BJ (cell line): ENCODE results near the gene ITGA11. TPM values are rescaled to one million over a fixed set of nuclear protein-coding genes. Genes with fewer than 3 reads are reported as not detected.

ENCODE experiments used
- CTCF ChIA-PET: fragments of 350-600 bp; formaldehyde crosslinking; extraction: SDS; loops from one replicate; lab custom pipeline; 2021; ENCODE audit warnings: antibody characterized with exemption, inconsistent platforms; lab: Yijun Ruan, JAX
- POLR2A ChIA-PET: fragments of 300-600 bp; sonication (Branson Sonifier 250); formaldehyde crosslinking; extraction: SDS; loops from one replicate; lab custom pipeline; 2021; ENCODE audit warnings: antibody characterized with exemption; lab: Charles Lee
- DNase-seq: peaks from one replicate; pipeline ENCODE4 v3.0.0-alpha.2; 2011; ENCODE audit warnings: low read depth
- H3K27me3 ChIP-seq: 2 replicates; pipeline ENCODE4 v1.6.0; 2011; ENCODE audit warnings: low read length; ENCODE audit not compliant: control insufficient read depth, insufficient read depth
- H3K36me3 ChIP-seq: 2 replicates; pipeline ENCODE4 v1.5.1; 2011; ENCODE audit warnings: low read length; ENCODE audit not compliant: control insufficient read depth, insufficient read depth
- H3K4me3 ChIP-seq: 2 replicates; pipeline ENCODE4 v1.5.1; 2011; ENCODE audit warnings: low read depth, mild to moderate bottlenecking, control low read depth, low read length
- polyA plus RNA-seq: library from polyadenylated mRNA; depleted of rRNA; stranded (reverse); fragments of >200 nt; gene quantifications from 2 replicates; pipeline ENCODE4 v1.2.3, GENCODE V29; 2011
- TF ChIP-seq, protein P1 (sequence below): IDR thresholded peaks from 2 replicates; pipeline ENCODE4 v1.5.1; 2011; ENCODE audit warnings: low read depth, mild to moderate bottlenecking, control low read depth, inconsistent platforms, low read length, moderate library complexity; ENCODE audit not compliant: insufficient read depth

Gene ITGA11
- polyA plus RNA-seq, 1 experiment = 72.7 TPM

DNA sequence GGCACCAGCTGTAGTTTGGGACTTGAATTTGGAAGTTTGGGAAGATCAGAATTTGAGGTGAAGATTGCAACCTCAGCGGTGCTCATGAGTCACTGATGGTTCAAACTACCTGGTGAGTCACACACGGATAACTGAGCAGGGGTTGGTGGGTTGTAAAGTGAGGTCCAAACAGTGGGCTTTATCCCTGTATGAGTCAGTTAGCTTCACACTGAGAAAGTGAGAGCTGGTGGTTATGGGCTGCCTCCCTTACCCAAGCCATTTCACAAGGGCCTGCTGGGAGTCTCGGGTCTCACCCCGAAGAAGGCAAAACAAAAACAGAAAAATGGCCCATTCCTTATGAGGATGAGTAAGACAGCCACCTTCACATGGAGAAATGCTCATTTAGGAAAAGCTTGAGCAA is 77.0 kb downstream of the ITGA11 start:
- CTCF ChIA-PET = no interaction called here
- Histone ChIP-seq H3K27me3 (no peaks in the 10 kb centered on the region; the same call in 1 of the 2 replicates), H3K4me3 (no peak overlapping the region), H3K36me3 (no peaks in the 10 kb centered on the region)
- TF ChIP-seq, protein P1, sequence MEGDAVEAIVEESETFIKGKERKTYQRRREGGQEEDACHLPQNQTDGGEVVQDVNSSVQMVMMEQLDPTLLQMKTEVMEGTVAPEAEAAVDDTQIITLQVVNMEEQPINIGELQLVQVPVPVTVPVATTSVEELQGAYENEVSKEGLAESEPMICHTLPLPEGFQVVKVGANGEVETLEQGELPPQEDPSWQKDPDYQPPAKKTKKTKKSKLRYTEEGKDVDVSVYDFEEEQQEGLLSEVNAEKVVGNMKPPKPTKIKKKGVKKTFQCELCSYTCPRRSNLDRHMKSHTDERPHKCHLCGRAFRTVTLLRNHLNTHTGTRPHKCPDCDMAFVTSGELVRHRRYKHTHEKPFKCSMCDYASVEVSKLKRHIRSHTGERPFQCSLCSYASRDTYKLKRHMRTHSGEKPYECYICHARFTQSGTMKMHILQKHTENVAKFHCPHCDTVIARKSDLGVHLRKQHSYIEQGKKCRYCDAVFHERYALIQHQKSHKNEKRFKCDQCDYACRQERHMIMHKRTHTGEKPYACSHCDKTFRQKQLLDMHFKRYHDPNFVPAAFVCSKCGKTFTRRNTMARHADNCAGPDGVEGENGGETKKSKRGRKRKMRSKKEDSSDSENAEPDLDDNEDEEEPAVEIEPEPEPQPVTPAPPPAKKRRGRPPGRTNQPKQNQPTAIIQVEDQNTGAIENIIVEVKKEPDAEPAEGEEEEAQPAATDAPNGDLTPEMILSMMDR = no peak
- POLR2A ChIA-PET = interaction anchor here (0.7 kb wide), 1 partner anchor 53 kb away, joined by 4 read pairs; no protein-coding TSS in a partner anchor
- peak; percentile 77 for DNase-seq

GRCh38 chr15:68354268-68354667 is 77.7 kb downstream of the ITGA11 start:
- DNase-seq = no peak
- Histone ChIP-seq H3K27me3 (no peaks in the 10 kb centered on the region; the same call in 1 of the 2 replicates), H3K36me3 (no peaks in the 10 kb centered on the region), H3K4me3 (no peak overlapping the region)
- ChIA-PET POLR2A (no interaction called here), CTCF (interaction anchor here (0.8 to 1.4 kb wide), 2 partner anchors 10 to 102 kb away, joined by 3 read pairs; no protein-coding TSS in a partner anchor)
- TF ChIP-seq, protein P1 = no peak

DNA sequence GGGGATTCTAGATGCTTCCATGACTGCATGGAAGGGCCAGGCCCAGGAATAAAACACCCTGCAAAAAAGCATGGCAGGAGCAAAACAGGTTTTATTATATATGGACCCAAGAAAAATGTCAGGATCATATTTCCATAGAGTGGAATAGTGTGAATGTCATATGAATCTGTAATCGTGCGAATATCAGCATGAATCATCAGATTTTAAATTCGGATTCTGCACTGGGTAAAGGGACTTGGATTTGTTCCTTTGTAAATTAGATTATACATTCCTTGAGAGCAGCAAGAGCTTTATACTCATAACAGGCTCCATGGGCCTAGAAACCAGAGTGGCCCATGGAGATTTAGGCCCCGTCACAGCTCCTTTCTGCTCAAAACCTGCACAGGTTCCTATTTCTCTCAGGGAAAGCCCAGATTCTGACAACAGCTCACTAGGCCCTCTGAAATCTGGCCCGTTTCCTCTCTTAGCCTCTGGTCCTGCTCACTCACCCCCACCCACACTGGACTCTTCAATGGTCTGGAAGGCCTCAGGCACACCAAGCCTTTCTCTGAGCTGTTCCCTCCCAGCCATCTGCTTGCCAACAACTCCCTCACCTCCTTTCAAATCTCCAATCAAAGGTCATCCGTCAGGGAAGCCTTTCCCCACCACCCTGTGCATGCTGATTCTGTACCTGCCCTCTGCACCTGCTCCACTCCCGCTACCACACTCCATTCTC is 78.4 kb downstream of the ITGA11 start:
- DNase-seq = no peak
- TF ChIP-seq, protein P1 = no peak
- Histone ChIP-seq H3K4me3 (no peak overlapping the region), H3K27me3 (no peaks in the 10 kb centered on the region; the same call in 1 of the 2 replicates), H3K36me3 (no peaks in the 10 kb centered on the region)
- ChIA-PET POLR2A (interaction anchor here (0.6 kb wide), 1 partner anchor 205 kb away, joined by 5 read pairs; no protein-coding TSS in a partner anchor), CTCF (interaction anchor here (0.8 to 1.6 kb wide), 4 partner anchors 11 to 320 kb away, joined by 3 to 4 read pairs (median 3); no protein-coding TSS in a partner anchor)

- no peak overlapping the region for H3K4me3 ChIP-seq
- peak; percentile 95 for DNase-seq
- H3K36me3 ChIP-seq = no peaks in the 10 kb centered on the region
- TF ChIP-seq, protein P1 = no peak
- ChIA-PET POLR2A (interaction anchor here (0.6 kb wide), 1 partner anchor 675 kb away, joined by 3 read pairs; no protein-coding TSS in a partner anchor), CTCF (interaction anchor here (1.0 to 1.6 kb wide), 5 partner anchors 12 to 321 kb away, joined by 3 to 4 read pairs (median 3); no protein-coding TSS in a partner anchor)
- H3K27me3 ChIP-seq = no peaks in the 10 kb centered on the region
Observed at GRCh38 chr15:68352401-68353062, 79.4 kb downstream of the ITGA11 start.

DNA sequence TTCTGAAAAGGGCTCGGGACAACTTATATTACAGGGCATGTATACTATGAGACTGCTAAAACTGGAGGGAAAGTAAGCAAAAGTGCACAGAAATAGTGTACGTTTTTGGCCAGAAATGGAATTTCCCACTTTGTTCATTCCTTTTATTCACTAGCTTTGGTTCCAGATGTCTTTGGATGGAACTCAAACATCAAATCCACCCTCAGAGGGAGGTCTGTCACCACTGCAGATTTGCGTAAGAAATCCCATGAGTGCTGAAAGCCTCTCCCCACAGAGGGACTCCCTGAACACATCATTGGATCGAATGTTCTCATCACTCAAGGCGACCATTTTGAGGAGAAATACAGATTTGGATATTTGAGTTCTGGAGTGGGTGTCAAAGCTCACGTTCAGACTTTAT is 82.8 kb downstream of the ITGA11 start:
- DNase-seq = no peak
- POLR2A ChIA-PET = no interaction called here
- no peaks in the 10 kb centered on the region for H3K36me3 ChIP-seq

More for the DNA sequence above, 82.8 kb downstream of the ITGA11 start:
- TF ChIP-seq, protein P1 = no peak
- no peak overlapping the region for H3K4me3 ChIP-seq
- CTCF ChIA-PET = interaction anchor here (1.4 kb wide), 1 partner anchor 14 kb away, joined by 4 read pairs; no protein-coding TSS in a partner anchor
- no peaks in the 10 kb centered on the region for H3K27me3 ChIP-seq
